HepG2 (cell line): Measurements from ENCODE around the gene CACNA1H. TPM values are rescaled to one million over a fixed set of nuclear protein-coding genes. Genes with fewer than 3 reads are reported as not detected.

ENCODE experiments used
- ATAC-seq: fragments of 200-7000 bp; cut with Tn5 transposase; 3 replicates; pipeline ENCODE4 v1.9.1; 2020; ENCODE audit warnings: mild to moderate bottlenecking, moderate library complexity
- BruUV-seq: library from RNA; stranded (reverse); fragments of 400-500 nt; replicated peaks from 2 replicates; lab custom pipeline; 2021; lab: Mats Ljungman, UMichigan
- CTCF ChIA-PET: fragments of 300-600 bp; formaldehyde crosslinking; extraction: SDS; loops from one replicate; lab custom pipeline; 2021; ENCODE audit warnings: low total read pairs, inconsistent platforms, low intra/inter-chr PET ratio; lab: Yijun Ruan, JAX
- POLR2A ChIA-PET: fragments of 350-600 bp; sonication (Branson Sonifier 250); formaldehyde crosslinking; loops from one replicate; lab custom pipeline; 2020; ENCODE audit warnings: antibody characterized with exemption, inconsistent platforms; lab: Yijun Ruan, JAX
- DNase-seq: peaks from one replicate; pipeline ENCODE4 v3.0.0-alpha.2; 2015; ENCODE audit warnings: low spot score
- FAIRE-seq: peaks from 3 replicates; lab custom pipeline; 2011; peaks lifted over from hg19 to GRCh38; lab: Jason Lieb, UNC
- H2AFZ ChIP-seq: one replicate; pipeline ENCODE4 v1.6.1; 2011; ENCODE audit warnings: low read length, inconsistent platforms
- H3K27ac ChIP-seq: fragments of 300-600 bp; 3 replicates; pipeline ENCODE4 v1.8.0; 2011; ENCODE audit warnings: mixed run types, mild to moderate bottlenecking, mixed read lengths, low read length, inconsistent platforms; ENCODE audit not compliant: insufficient read depth; ENCODE audit errors: extremely low read length
- H3K27me3 ChIP-seq, 2 experiments: fragments of 200-600 bp in 1 of 2; 2 replicates in 1 of 2; 3 replicates in 1 of 2; pipeline versions ENCODE4 v1.6.0 to v1.8.0; 2011; ENCODE audit warnings: low read length in 2 of 2, mild to moderate bottlenecking in 2 of 2, moderate library complexity in 2 of 2, inconsistent platforms in 1 of 2; ENCODE audit not compliant: insufficient read depth in 2 of 2, control insufficient read depth in 1 of 2
- H3K36me3 ChIP-seq, 2 experiments: fragments of 200-600 bp in 1 of 2; replicated peaks in 1 of 2; 2 replicates in 1 of 2; 3 replicates in 1 of 2; pipeline versions ENCODE4 v1.5.1 to v1.8.0; 2011; ENCODE audit warnings: low read length in 2 of 2, inconsistent platforms in 1 of 2; ENCODE audit not compliant: insufficient read depth in 2 of 2, control insufficient read depth in 1 of 2
- H3K4me1 ChIP-seq: 2 replicates; pipeline ENCODE4 v1.5.1; 2012; ENCODE audit warnings: low read length, inconsistent platforms; ENCODE audit not compliant: insufficient read depth
- H3K4me2 ChIP-seq: 2 replicates; pipeline ENCODE4 v1.6.0; 2011; ENCODE audit warnings: low read depth, low read length, inconsistent platforms
- H3K4me3 ChIP-seq, 3 experiments: fragments of 200-600 bp in 1 of 3; sonication (generic), shearing (Covaris generic) in 1 of 3; replicated peaks in 1 of 3; 2 replicates each; pipeline ENCODE4 v1.5.1; 2011 to 2016; ENCODE audit warnings: low read length in 3 of 3, inconsistent platforms in 2 of 3, low read depth in 2 of 3, mild to moderate bottlenecking in 2 of 3, control low read depth in 1 of 3, mixed read lengths in 1 of 3; ENCODE audit not compliant: insufficient read depth in 1 of 3
- H3K79me2 ChIP-seq: one replicate; pipeline ENCODE4 v1.6.1; 2011; ENCODE audit warnings: low read length, inconsistent platforms; ENCODE audit not compliant: insufficient read depth
- H3K9ac ChIP-seq: 2 replicates; pipeline ENCODE4 v1.6.0; 2011; ENCODE audit warnings: mild to moderate bottlenecking, low read depth, low read length, inconsistent platforms; ENCODE audit not compliant: insufficient read depth
- H3K9me3 ChIP-seq: 2 replicates; pipeline ENCODE4 v1.5.1; 2012; ENCODE audit warnings: mild to moderate bottlenecking, low read length
- H4K20me1 ChIP-seq: 2 replicates; pipeline ENCODE4 v1.6.0; 2011; ENCODE audit warnings: inconsistent platforms, mild to moderate bottlenecking, low read length, moderate library complexity; ENCODE audit not compliant: insufficient read depth
- ARNT2 ChIP-seq: sonication (generic); formaldehyde crosslinking; IDR thresholded peaks from 2 replicates; pipeline ENCODE4 v1.8.0; 2022; ENCODE audit warnings: mild to moderate bottlenecking, low read depth, missing genetic modification reagents, moderate library complexity
- CEBPB ChIP-seq: IDR thresholded peaks from 2 replicates; pipeline ENCODE4 v1.6.1; 2011; ENCODE audit warnings: low read depth, low read length, improper control_type of control experiment, borderline replicate concordance
- CENPBD1 ChIP-seq: sonication (generic); formaldehyde crosslinking; IDR thresholded peaks from 2 replicates; pipeline ENCODE4 v1.8.0; 2022; ENCODE audit warnings: missing genetic modification reagents, low read depth, mild to moderate bottlenecking, borderline replicate concordance
- DPF2 ChIP-seq: sonication (generic); formaldehyde crosslinking; IDR thresholded peaks from 2 replicates; pipeline ENCODE4 v1.4.0; 2020; ENCODE audit warnings: mild to moderate bottlenecking, low read depth, missing genetic modification reagents, borderline replicate concordance
- GPN1 ChIP-seq: sonication (generic); formaldehyde crosslinking; IDR thresholded peaks from 2 replicates; pipeline ENCODE4 v1.5.1; 2020; ENCODE audit warnings: missing genetic modification reagents, borderline replicate concordance
- HNF1B ChIP-seq: sonication (generic); formaldehyde crosslinking; IDR thresholded peaks from 2 replicates; pipeline ENCODE4 v1.5.1; 2020; ENCODE audit warnings: mild to moderate bottlenecking, moderate library complexity, missing genetic modification reagents
- SOX6 ChIP-seq, 2 experiments: fragments of 450-650 bp in 1 of 2; sonication (generic) in 1 of 2; formaldehyde crosslinking in 1 of 2; IDR thresholded peaks; 2 replicates each; pipeline versions ENCODE4 v1.4.0 to v1.6.1; 2017 to 2020; ENCODE audit warnings: antibody characterized with exemption in 1 of 2, mild to moderate bottlenecking in 1 of 2, missing genetic modification reagents in 1 of 2
- ZNF143 ChIP-seq: sonication (generic); formaldehyde crosslinking; IDR thresholded peaks from 2 replicates; pipeline ENCODE4 v1.4.0; 2020; ENCODE audit warnings: missing genetic modification reagents
- ZNF180 ChIP-seq: sonication (generic); formaldehyde crosslinking; IDR thresholded peaks from 2 replicates; pipeline ENCODE4 v1.4.0; 2020; ENCODE audit warnings: low read depth, missing genetic modification reagents, borderline replicate concordance
- ZNF207 ChIP-seq: fragments of 450-650 bp; IDR thresholded peaks from 2 replicates; pipeline ENCODE4 v1.6.1; 2016; ENCODE audit warnings: antibody characterized with exemption, borderline replicate concordance
- ZNF329 ChIP-seq: sonication (generic); formaldehyde crosslinking; IDR thresholded peaks from 2 replicates; pipeline ENCODE4 v1.9.0; 2021; ENCODE audit warnings: low read depth, mild to moderate bottlenecking, missing genetic modification reagents
- ZNF580 ChIP-seq: IDR thresholded peaks from 2 replicates; pipeline ENCODE4 v1.6.1; 2016; ENCODE audit warnings: low read depth, borderline replicate concordance
- WGBS: methylation state at CpG from one replicate; pipeline ENCODE4 v1.1.6; 2017; ENCODE audit warnings: low lambda C conversion rate; 5-methylcytosine and 5-hydroxymethylcytosine counted together
- in situ Hi-C: cut with HindIII; loops from 2 replicates; pipeline ENCODE4 v1.10.0; 2017; ENCODE audit warnings: low pct_unique_long_range_greater_than_20kb; ENCODE audit not compliant: extremely low pct_ligation_motif_present
- intact Hi-C: fragments of 100-400 bp; cut with micrococcal nuclease; formaldehyde crosslinking; loops from one replicate; pipeline ENCODE4 v1.10.0; 2022; ENCODE audit not compliant: unreplicated experiment
- polyA plus RNA-seq, 8 experiments: library from polyadenylated mRNA; depleted of rRNA in 3 of 8; stranded (reverse) in 7 of 8; unstranded in 1 of 8; fragments of >200 nt; fragmentation: Illumina TruSeq in 4 of 8; extraction: Trizol in 4 of 8; gene quantifications; 2 replicates each; pipeline versions ENCODE4 v1.2.1 to v1.2.3, GENCODE V29; 2011 to 2016; ENCODE audit warnings: low read depth in 4 of 8, missing spikeins in 1 of 8, mixed read lengths in 1 of 8; ENCODE audit not compliant: insufficient read depth in 1 of 8
- total RNA-seq, 5 experiments: library from RNA; depleted of rRNA; stranded (reverse); fragments of >200 nt; fragmentation: Illumina TruSeq; extraction: Trizol; gene quantifications; 2 replicates each; pipeline ENCODE4 v1.2.3, GENCODE V29; 2016; ENCODE audit warnings: low read depth in 1 of 5

CACNA1H gene
- total and polyA plus RNA-seq, 2 of the 13 experiments (the other 11 are each of a cell fraction or from before 2014, with no cell fraction given) = 0.40 to 1.8 TPM

- TF ChIP-seq HNF1B (CRISPR knock-in tag) (no peak), ZNF329 (CRISPR knock-in tag) (no peak), SOX6 (IDR thresholded peaks at IDR 0.05) (no peak), SOX6 (CRISPR knock-in tag; IDR thresholded peaks at IDR 0.05) (no peak)
Measured at GRCh38 chr16:1220098-1220728, 67.3 kb downstream of the CACNA1H start (continued).

GRCh38 chr16:1220841-1221627 lies 68.1 kb downstream of the CACNA1H start:
- H3K27ac ChIP-seq = no peak overlapping the region
- no peak for FAIRE-seq
- no peaks in the 10 kb centered on the region for H4K20me1 ChIP-seq
- no peaks in the 10 kb centered on the region for H3K9me3 ChIP-seq
- H3K79me2 ChIP-seq = no peaks in the 10 kb centered on the region
- TF ChIP-seq ZNF580 (CRISPR knock-in tag) = no peak
- no peak for TF ChIP-seq ZNF143
- TF ChIP-seq CEBPB = no peak
- TF ChIP-seq ZNF180 (CRISPR knock-in tag) = no peak
- no peak for TF ChIP-seq GPN1 (CRISPR knock-in tag)
- TF ChIP-seq DPF2 (CRISPR knock-in tag) = no peak
- TF ChIP-seq ARNT2 (CRISPR knock-in tag) = no peak
- no peak for TF ChIP-seq ZNF207
- no peak for TF ChIP-seq CENPBD1 (CRISPR knock-in tag)
- TF ChIP-seq, all 625 proteins: peak for 0
- in situ Hi-C loops (loop anchor here (25.0 kb wide), 1 partner anchor 409 kb away; the partner anchor contains the start of gene GNG13), intact Hi-C loops (no loop called here)
- CTCF ChIA-PET = no interaction called here
- WGBS = 64% methylated on average over 17 of the region's 48 CpGs
- peaks cover 10 to 43% of the 10 kb centered on the region in 2 experiments; a peak in 4 of 5 replicates for H3K27me3 ChIP-seq
- no TSS peak for BruUV-seq
- DNase-seq (no peak), ATAC-seq (no peak)
- H2AFZ ChIP-seq = no peak overlapping the region
- no peak overlapping the region for H3K9ac ChIP-seq
- no peak overlapping the region for H3K4me3 ChIP-seq
- H3K4me2 ChIP-seq = no peak overlapping the region
- no peaks in the 10 kb centered on the region; a peak in 1 of 5 replicates for H3K36me3 ChIP-seq
- POLR2A ChIA-PET = no interaction called here
- peaks cover 10% of the 10 kb centered on the region for H3K4me1 ChIP-seq
